ENCODE data around the gene PSG11.
"Not testable (repeated sequence)": the region's sequence is repeated elsewhere in the genome, so short reads cannot be mapped to it uniquely, and the experiment has no call there.

PSG11 gene

GRCh38 chr19:42988206-42988605 is 38.1 kb downstream of the PSG11 start:
- DNase-seq (ENCODE audit: low spot score), result not testable (repeated sequence)

GRCh38 chr19:42985588-42985987 is 40.7 kb downstream of the PSG11 start:
- no peak for DNase-seq (ENCODE audit: low spot score)

- not testable (repeated sequence) for DNase-seq (ENCODE audit: low spot score)
Measured at GRCh38 chr19:42982111-42982510, 44.2 kb downstream of the PSG11 start.

GRCh38 chr19:42971451-42971850 is 54.8 kb downstream of the PSG11 start:
- DNase-seq (ENCODE audit: low spot score), result not testable (repeated sequence)

GRCh38 chr19:42965176-42965575 is 61.1 kb downstream of the PSG11 start:
- DNase-seq (ENCODE audit: low spot score), result peak; percentile 19

GRCh38 chr19:42961119-42961518 is 65.2 kb downstream of the PSG11 start:
- DNase-seq (ENCODE audit: low spot score), result no peak

All from hepatic stellate cell (primary cell).